Neural progenitor cell (in vitro differentiated cells): ENCODE data around the gene SH2D2A. TPM values are rescaled to one million over a fixed set of nuclear protein-coding genes. Genes with fewer than 3 reads are reported as not detected.
A peak's percentile ranks its signal among the peaks of the same experiment; 100 is the strongest.

Source experiments
- DNase-seq: peaks from one replicate; pipeline ENCODE4 v3.0.0-alpha.2; 2016; ENCODE audit warnings: low spot score
- H2AFZ ChIP-seq: fragments of 200-600 bp; sonication (generic); replicated peaks from 2 replicates; pipeline ENCODE4 v1.6.1; 2016; ENCODE audit warnings: antibody characterized with exemption
- H3F3A ChIP-seq: fragments of 200-600 bp; sonication (generic); 2 replicates; pipeline ENCODE4 v1.6.1; 2016; ENCODE audit warnings: antibody characterized with exemption, low read depth
- H3K27ac ChIP-seq: fragments of 200-600 bp; sonication (generic); 2 replicates; pipeline ENCODE4 v1.5.1; 2016; ENCODE audit warnings: mild to moderate bottlenecking
- H3K27me3 ChIP-seq: fragments of 200-600 bp; sonication (generic); 2 replicates; pipeline ENCODE4 v1.6.1; 2016; ENCODE audit warnings: mild to moderate bottlenecking, moderate library complexity
- H3K36me3 ChIP-seq: fragments of 200-600 bp; sonication (generic); 2 replicates; pipeline ENCODE4 v1.5.1; 2016
- H3K4me1 ChIP-seq: fragments of 200-600 bp; sonication (generic); 2 replicates; pipeline ENCODE4 v1.6.1; 2016; ENCODE audit warnings: mixed run types
- H3K4me2 ChIP-seq: fragments of 200-600 bp; sonication (generic); 2 replicates; pipeline ENCODE4 v1.6.1; 2016
- H3K4me3 ChIP-seq: fragments of 200-600 bp; sonication (generic); 2 replicates; pipeline ENCODE4 v1.5.1; 2016
- H3K79me2 ChIP-seq: fragments of 200-600 bp; sonication (generic); 2 replicates; pipeline ENCODE4 v1.6.1; 2016; ENCODE audit warnings: low read depth
- H3K9ac ChIP-seq: fragments of 200-600 bp; sonication (generic); 2 replicates; pipeline ENCODE4 v1.6.1; 2016
- H3K9me3 ChIP-seq: fragments of 200-600 bp; sonication (generic); 2 replicates; pipeline ENCODE4 v1.5.1; 2016; ENCODE audit warnings: low read depth
- H4K20me1 ChIP-seq: fragments of 200-600 bp; sonication (generic); 2 replicates; pipeline ENCODE4 v1.6.1; 2016; ENCODE audit warnings: low read depth
- H3K27ac Mint-ChIP-seq: 3 replicates; pipeline ENCODE4 v1.8.0; 2021; ENCODE audit warnings: mixed read lengths
- H3K27me3 Mint-ChIP-seq: 2 replicates; pipeline ENCODE4 v1.8.0; 2022; ENCODE audit warnings: low read depth, mild to moderate bottlenecking, inconsistent platforms, moderate library complexity, mixed read lengths; ENCODE audit not compliant: insufficient read depth
- H3K36me3 Mint-ChIP-seq: 3 replicates; pipeline ENCODE4 v1.8.0; 2021; ENCODE audit warnings: mixed read lengths
- H3K4me1 Mint-ChIP-seq: 3 replicates; pipeline ENCODE4 v1.8.0; 2021; ENCODE audit warnings: mixed read lengths
- H3K4me3 Mint-ChIP-seq: 3 replicates; pipeline ENCODE4 v1.8.0; 2021; ENCODE audit warnings: mild to moderate bottlenecking, moderate library complexity, mixed read lengths
- H3K9me3 Mint-ChIP-seq: 3 replicates; pipeline ENCODE4 v1.8.0; 2020; ENCODE audit warnings: mixed read lengths
- CTCF ChIP-seq: fragments of 200-600 bp; sonication (generic); IDR thresholded peaks from 2 replicates; pipeline ENCODE4 v1.5.1; 2017; ENCODE audit warnings: antibody characterized with exemption, mild to moderate bottlenecking
- EZH2 ChIP-seq: fragments of 200-600 bp; sonication (generic); IDR thresholded peaks from 2 replicates; pipeline ENCODE4 v1.6.1; 2017; ENCODE audit warnings: antibody characterized with exemption, mild to moderate bottlenecking, moderate library complexity
- EZH2phosphoT487 ChIP-seq: fragments of 200-600 bp; sonication (generic); IDR thresholded peaks from 2 replicates; pipeline ENCODE4 v1.6.1; 2017; ENCODE audit warnings: antibody characterized with exemption
- total RNA-seq: library from RNA; depleted of rRNA; stranded (reverse); fragments of >200 nt; gene quantifications from 2 replicates; pipeline ENCODE4 v1.2.3, GENCODE V29; 2015; ENCODE audit warnings: low replicate concordance

SH2D2A gene
- 1.2 TPM in 1 of 2 replicates, not detected in the other for total RNA-seq

DNA sequence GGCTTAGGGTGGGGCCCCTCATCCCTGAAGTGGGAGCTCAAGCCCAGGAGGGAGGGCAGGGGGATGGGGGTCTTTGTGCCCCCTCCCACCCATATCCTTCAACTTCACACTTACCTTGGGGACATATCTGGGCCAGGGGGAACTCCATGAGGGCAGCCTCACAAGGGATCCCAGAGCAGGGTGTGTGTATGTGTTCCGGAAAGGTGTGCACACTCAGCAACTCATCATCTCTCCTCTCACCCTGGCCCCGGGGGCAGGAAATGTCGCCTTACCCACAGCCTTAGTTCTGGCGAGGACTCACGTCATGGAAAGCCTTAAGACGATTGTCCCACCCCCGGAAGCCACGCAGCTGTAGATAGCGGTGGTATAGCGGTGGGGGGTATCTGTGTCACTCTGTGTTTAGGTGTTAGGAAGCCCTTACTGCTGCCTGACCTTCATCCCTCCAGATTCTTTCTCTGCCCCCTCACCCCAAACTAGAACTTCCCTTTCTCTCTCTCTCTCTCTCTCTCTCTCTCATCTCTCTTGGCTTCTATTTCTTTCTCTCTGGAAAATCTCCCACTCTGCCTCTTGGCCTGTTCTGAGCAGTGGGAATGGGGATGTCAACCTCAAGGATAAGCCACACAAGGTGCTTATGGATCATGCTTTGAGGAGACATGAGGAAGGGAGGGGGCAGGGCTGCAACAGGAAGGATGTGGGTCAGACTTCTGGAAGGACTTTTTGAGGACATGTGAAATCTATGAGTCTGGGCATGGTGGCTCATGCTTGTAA lies at the start of gene SH2D2A:
TSS of gene SH2D2A (minus strand) at position 288 of the 768 bp plus-strand sequence. CDS start at position 148, 140 bp downstream.
- H3K4me1 ChIP-seq, result peaks cover 15% of the 10 kb centered on the region
- no peak within 1 kb of the TSS for H3K4me2 ChIP-seq
- H3K27me3 ChIP-seq, result peaks cover 68% of the 10 kb centered on the region
- no peak within 1 kb of the TSS for H3K4me3 Mint-ChIP-seq
- no peak for TF ChIP-seq EZH2
- peaks cover 17% of the 10 kb centered on the region for H3K27me3 Mint-ChIP-seq
- peak within 1 kb of the TSS; percentile 27 for H2AFZ ChIP-seq
- no peak for DNase-seq
- no peaks in the 10 kb centered on the region for H3K79me2 ChIP-seq
- peaks cover 30% of the 10 kb centered on the region for H3K4me1 Mint-ChIP-seq
- no peaks in the 10 kb centered on the region for H3K36me3 Mint-ChIP-seq
- H3K4me3 ChIP-seq, result no peak within 1 kb of the TSS
- no peaks in the 10 kb centered on the region for H4K20me1 ChIP-seq
- H3K27ac Mint-ChIP-seq, result no peak within 1 kb of the TSS
- peaks cover 9% of the 10 kb centered on the region for H3F3A ChIP-seq
- H3K9ac ChIP-seq, result no peak within 1 kb of the TSS
- H3K9me3 ChIP-seq, result no peaks in the 10 kb centered on the region
- H3K9me3 Mint-ChIP-seq, result no peaks in the 10 kb centered on the region
- no peaks in the 10 kb centered on the region for H3K36me3 ChIP-seq
- H3K27ac ChIP-seq, result no peak within 1 kb of the TSS

DNA sequence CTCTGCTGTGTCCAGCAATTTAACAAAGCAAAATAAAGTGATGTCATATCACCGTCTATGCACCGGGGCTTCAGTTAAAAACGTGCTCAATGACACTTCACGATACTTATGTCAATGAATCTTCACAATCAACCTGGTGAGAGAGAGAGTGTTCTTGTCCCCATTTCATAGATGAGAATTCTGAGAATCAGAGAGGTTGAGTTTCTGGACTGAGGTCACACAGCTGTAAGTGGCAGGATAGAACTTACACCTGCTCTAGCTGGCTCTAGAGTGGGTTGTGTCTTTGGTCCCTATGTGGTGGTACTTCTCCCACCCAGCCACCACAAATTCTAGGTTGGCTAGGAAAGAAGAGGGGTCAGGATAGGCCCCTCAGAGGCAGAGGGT lies 49.2 kb upstream of the SH2D2A start:
- H3K4me2 ChIP-seq, result no peak overlapping the region
- H3K9ac ChIP-seq, result no peak overlapping the region
- no peak overlapping the region for H2AFZ ChIP-seq
- H3K27me3 Mint-ChIP-seq, result peaks cover 48% of the 10 kb centered on the region
- H3K36me3 ChIP-seq, result no peaks in the 10 kb centered on the region
- H3K9me3 Mint-ChIP-seq, result no peaks in the 10 kb centered on the region
- H3K4me3 ChIP-seq, result no peak overlapping the region
- H3K79me2 ChIP-seq, result no peaks in the 10 kb centered on the region
- H3K4me1 ChIP-seq, result peaks cover 10% of the 10 kb centered on the region
- no peak for TF ChIP-seq EZH2
- no peak for TF ChIP-seq EZH2phosphoT487
- TF ChIP-seq CTCF, result no peak
- peaks cover 55% of the 10 kb centered on the region for H3K4me1 Mint-ChIP-seq
- no peaks in the 10 kb centered on the region for H3K9me3 ChIP-seq
- peak overlapping the region; percentile 67 for H3K27ac Mint-ChIP-seq
- no peak overlapping the region for H3K27ac ChIP-seq
- DNase-seq, result no peak
- peaks cover 8% of the 10 kb centered on the region for H3F3A ChIP-seq
- H4K20me1 ChIP-seq, result peaks cover 3% of the 10 kb centered on the region
- H3K36me3 Mint-ChIP-seq, result no peaks in the 10 kb centered on the region
- H3K4me3 Mint-ChIP-seq, result peak overlapping the region; percentile 16
- H3K27me3 ChIP-seq, result peaks cover 53% of the 10 kb centered on the region

GRCh38 chr1:156865258-156865657 lies 48.6 kb upstream of the SH2D2A start:
- Histone ChIP-seq H3K9ac (no peak overlapping the region), H3K9me3 (no peaks in the 10 kb centered on the region), H3F3A (peaks cover 14% of the 10 kb centered on the region), H2AFZ (no peak overlapping the region), H3K27me3 (peaks cover 58% of the 10 kb centered on the region), H3K4me2 (no peak overlapping the region), H3K79me2 (no peaks in the 10 kb centered on the region), H3K36me3 (no peaks in the 10 kb centered on the region), H3K4me1 (peaks cover 14% of the 10 kb centered on the region), H3K27ac (no peak overlapping the region), H3K4me3 (no peak overlapping the region), H4K20me1 (peaks cover 3% of the 10 kb centered on the region)
- TF ChIP-seq CTCF, result no peak
- TF ChIP-seq EZH2, result no peak
- no peak for TF ChIP-seq EZH2phosphoT487
- Mint-ChIP-seq H3K4me1 (peaks cover 54% of the 10 kb centered on the region), H3K4me3 (peak overlapping the region; percentile 16), H3K27me3 (peaks cover 49% of the 10 kb centered on the region), H3K27ac (peak overlapping the region; percentile 67), H3K9me3 (no peaks in the 10 kb centered on the region), H3K36me3 (no peaks in the 10 kb centered on the region)
- no peak for DNase-seq

DNA sequence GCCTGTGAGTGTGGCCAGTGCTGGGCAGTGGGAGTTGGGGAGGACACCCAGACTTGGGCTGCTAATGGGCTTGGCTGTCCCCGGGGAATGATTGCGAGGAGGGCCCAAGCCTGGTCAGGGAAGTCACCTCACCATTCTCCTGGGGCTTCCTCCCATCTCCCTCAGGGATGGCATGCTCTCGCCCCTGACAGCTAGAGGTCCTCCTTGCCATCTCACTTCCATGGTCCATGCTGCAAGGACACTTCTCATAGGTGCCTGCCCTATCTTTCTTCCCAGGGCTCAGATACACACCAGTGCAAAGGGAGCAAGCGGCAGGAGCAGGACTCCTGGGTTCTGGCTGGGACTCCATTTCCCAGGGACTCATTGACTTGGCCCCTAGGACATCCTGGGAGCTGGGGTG lies 48.1 kb upstream of the SH2D2A start:
- H3K9ac ChIP-seq, result no peak overlapping the region
- Mint-ChIP-seq H3K4me1 (peaks cover 55% of the 10 kb centered on the region), H3K9me3 (no peaks in the 10 kb centered on the region), H3K27ac (no peak overlapping the region), H3K27me3 (peaks cover 51% of the 10 kb centered on the region), H3K4me3 (no peak overlapping the region), H3K36me3 (no peaks in the 10 kb centered on the region)
- no peak for DNase-seq
- H3K27me3 ChIP-seq, result peaks cover 63% of the 10 kb centered on the region
- H3K9me3 ChIP-seq, result no peaks in the 10 kb centered on the region
- H4K20me1 ChIP-seq, result peaks cover 3% of the 10 kb centered on the region
- TF ChIP-seq EZH2 (no peak), CTCF (no peak), EZH2phosphoT487 (no peak)
- no peak overlapping the region for H2AFZ ChIP-seq
- H3K4me1 ChIP-seq, result peaks cover 16% of the 10 kb centered on the region
- H3K27ac ChIP-seq, result no peak overlapping the region
- no peak overlapping the region for H3K4me2 ChIP-seq
- H3K36me3 ChIP-seq, result no peaks in the 10 kb centered on the region
- H3F3A ChIP-seq, result peaks cover 17% of the 10 kb centered on the region
- no peak overlapping the region for H3K4me3 ChIP-seq
- H3K79me2 ChIP-seq, result no peaks in the 10 kb centered on the region
